Epithelial cell of alveolus of lung (primary cell): Measurements from ENCODE around the gene UPK1B. TPM values are rescaled to one million over a fixed set of nuclear protein-coding genes. Genes with fewer than 3 reads are reported as not detected.

Experiments used
- total RNA-seq: library from RNA; depleted of rRNA; stranded (reverse); fragments of >200 nt; gene quantifications from 2 replicates; pipeline ENCODE4 v1.2.1, GENCODE V29; 2015

The UPK1B gene
- total RNA-seq = 0.91 TPM in 1 of 2 replicates, not detected in the other

DNA sequence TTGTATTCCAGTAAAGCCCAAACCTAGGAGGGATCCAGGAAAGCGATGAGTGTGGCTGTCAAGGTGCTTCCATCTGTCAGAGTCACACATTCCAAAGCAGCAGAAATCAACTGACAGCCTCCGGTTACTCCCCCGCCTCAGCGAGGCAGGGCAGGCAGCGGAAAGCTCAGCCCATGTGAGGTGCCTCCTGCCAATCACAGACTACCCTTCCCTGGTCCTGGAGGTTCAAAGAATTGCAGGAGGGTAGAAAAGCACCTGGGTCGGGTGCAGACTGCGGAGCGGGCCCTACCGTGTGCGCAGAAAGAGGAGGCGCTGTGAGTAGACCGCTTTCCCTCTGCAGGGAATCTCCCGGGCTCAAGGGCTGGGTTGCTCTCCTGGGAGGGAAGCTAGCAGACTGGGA is at the start of gene UPK1B:
TSS of gene UPK1B (plus strand) at position 274 of the 400 bp plus-strand sequence. CDS start 13,144 bp downstream, outside the sequence.

DNA sequence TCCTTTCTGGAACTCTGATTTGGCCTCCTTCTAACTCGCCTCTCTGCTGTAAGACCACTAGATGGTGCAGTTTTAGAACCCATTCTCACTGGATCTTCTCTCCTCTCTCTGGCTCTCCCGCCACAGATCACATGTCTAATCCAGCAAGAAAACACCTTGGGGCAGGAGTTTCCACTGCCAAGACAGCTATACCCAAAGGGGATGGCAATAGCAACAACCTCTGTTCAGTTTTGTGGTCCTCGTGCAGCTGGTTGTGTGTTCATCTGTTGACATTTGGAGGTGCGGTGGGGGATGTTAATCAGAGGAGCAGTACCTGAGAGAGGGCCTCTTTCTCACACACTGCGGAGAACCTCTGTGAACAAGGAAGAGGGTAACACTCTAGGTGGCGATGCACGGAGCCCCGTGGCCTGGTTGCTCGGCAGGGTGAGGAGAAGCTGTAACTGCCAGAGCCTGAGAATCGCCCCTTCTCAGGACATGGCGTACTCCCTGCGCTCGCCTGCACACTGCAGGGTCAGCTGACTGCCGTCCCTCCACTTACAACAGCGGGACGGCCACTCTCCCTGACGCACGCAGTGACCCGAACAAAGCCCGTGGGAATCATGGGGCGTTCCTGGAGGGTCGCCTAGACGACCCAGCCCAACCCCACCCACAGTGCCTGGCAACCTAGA is 27.8 kb upstream of the UPK1B start, which contains the start of gene TEX55:
TSS of gene TEX55 (plus strand) at position 666 of the 668 bp plus-strand sequence. CDS start 25 bp downstream, outside the sequence.

DNA sequence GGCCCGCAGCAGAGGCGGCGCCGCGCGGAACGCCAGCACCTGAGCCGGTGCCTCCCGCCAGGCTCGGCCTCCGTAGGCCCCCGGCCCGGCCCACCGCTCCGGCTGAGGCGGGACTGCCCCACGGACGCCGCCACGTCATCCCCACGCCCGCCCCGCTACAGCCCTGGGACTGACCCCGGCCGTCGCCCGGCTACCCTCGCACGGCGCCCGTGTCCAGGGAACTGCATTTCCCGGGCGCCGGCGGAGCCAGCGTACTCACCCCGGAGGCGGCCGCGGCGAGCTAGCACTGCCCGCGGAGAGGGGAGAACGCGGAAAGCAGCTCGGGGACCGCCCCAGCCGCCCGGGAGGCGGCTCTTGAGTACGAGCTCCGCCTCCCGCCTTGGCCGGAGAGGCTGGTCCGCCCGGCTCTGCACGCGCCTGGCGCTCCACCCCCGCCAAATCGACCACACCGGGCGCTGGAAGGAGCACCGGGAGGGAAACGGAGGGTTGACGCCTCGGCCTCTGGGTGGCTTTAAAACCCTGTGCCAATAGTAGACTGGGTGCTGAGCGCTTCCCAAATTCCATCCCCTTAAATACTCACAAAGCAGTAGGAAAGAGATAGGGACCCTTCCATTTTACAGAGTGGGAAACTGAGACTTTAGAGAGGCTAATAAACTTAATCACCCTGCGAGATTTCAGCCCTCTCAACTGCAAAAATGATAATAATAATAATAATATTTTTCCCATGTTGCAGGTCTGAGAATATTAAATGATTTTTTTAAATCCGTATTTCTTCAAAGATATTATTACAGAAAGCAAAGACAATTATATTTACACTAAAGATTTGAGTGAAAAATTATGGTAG is 67.4 kb downstream of the UPK1B start, which contains the start of gene B4GALT4:
TSS of gene B4GALT4 (minus strand) at position 288 of the 844 bp plus-strand sequence. CDS start 10,779 bp downstream, outside the sequence.

Other genes with a start within 250 kb of the UPK1B start
- not detected in 2 replicates for gene IGSF11, start 138.8 kb upstream of the UPK1B start, total RNA-seq
- gene TEX55, start 27.4 kb upstream of the UPK1B start, total RNA-seq = not detected in 2 replicates
- 19.7 and 23.4 TPM in 2 replicates for gene B4GALT4, start 67.3 kb downstream of the UPK1B start, total RNA-seq
- 3.0 and 15.0 TPM in 2 replicates for gene ARHGAP31, start 120.8 kb downstream of the UPK1B start, total RNA-seq